H1 (cell line): ENCODE data around the gene FOXF2. TPM values are rescaled to one million over a fixed set of nuclear protein-coding genes. Genes with fewer than 3 reads are reported as not detected.

Experiments
- CTCF ChIA-PET: fragments of 300-600 bp; sonication (Branson Sonifier 250); formaldehyde crosslinking; loops from one replicate; lab custom pipeline; 2021; ENCODE audit not compliant: partially characterized antibody; lab: Charles Lee
- POLR2A ChIA-PET: fragments of 300-600 bp; sonication (Branson Sonifier 250); formaldehyde crosslinking; loops from one replicate; lab custom pipeline; 2021; ENCODE audit warnings: inconsistent platforms; ENCODE audit not compliant: partially characterized antibody; lab: Charles Lee
- DNase-seq, 2 experiments: peaks; one replicate each; pipeline versions ENCODE4 v3.0.0 to v3.0.0-alpha.2; 2010 to 2022; ENCODE audit warnings: low spot score in 2 of 2, low read depth in 1 of 2, mixed read lengths in 1 of 2
- FAIRE-seq: peaks from 2 replicates; lab custom pipeline; 2011; peaks lifted over from hg19 to GRCh38; lab: Jason Lieb, UNC
- H2AFZ ChIP-seq: 2 replicates; pipeline ENCODE4 v1.8.1; 2012; ENCODE audit warnings: low read length, inconsistent platforms
- H2AK5ac ChIP-seq: 2 replicates; pipeline ENCODE4 v1.6.1; 2013; ENCODE audit warnings: low read depth, low read length
- H2BK120ac ChIP-seq: replicated peaks from 2 replicates; pipeline ENCODE3; 2013; ENCODE audit warnings: low read depth, low read length, inconsistent platforms
- H2BK12ac ChIP-seq: 2 replicates; pipeline ENCODE4 v1.6.1; 2013; ENCODE audit warnings: low read depth, low read length
- H2BK15ac ChIP-seq: 2 replicates; pipeline ENCODE4 v1.6.1; 2013; ENCODE audit warnings: low read length
- H2BK20ac ChIP-seq: 2 replicates; pipeline ENCODE4 v1.6.1; 2013; ENCODE audit warnings: low read length
- H2BK5ac ChIP-seq: 2 replicates; pipeline ENCODE4 v1.6.1; 2013; ENCODE audit warnings: low read depth, low read length
- H3K14ac ChIP-seq: 2 replicates; pipeline ENCODE4 v1.6.1; 2013; ENCODE audit warnings: inconsistent platforms; ENCODE audit not compliant: insufficient read length
- H3K18ac ChIP-seq: 2 replicates; pipeline ENCODE4 v1.6.1; 2013; ENCODE audit warnings: low read length; ENCODE audit errors: extremely low read depth
- H3K23ac ChIP-seq: 2 replicates; pipeline ENCODE4 v1.6.1; 2013; ENCODE audit warnings: inconsistent platforms; ENCODE audit not compliant: insufficient read length
- H3K23me2 ChIP-seq: 2 replicates; pipeline ENCODE4 v1.6.1; 2013; ENCODE audit warnings: low read depth, low read length
- H3K27ac ChIP-seq: 2 replicates; pipeline ENCODE4 v1.6.1; 2011; ENCODE audit warnings: low read depth, low read length, inconsistent platforms
- H3K27me3 ChIP-seq, 4 experiments: replicated peaks in 1 of 4; 1 replicate in 1 of 4; 2 replicates in 3 of 4; pipeline versions ENCODE4 v1.6.1 to v1.8.1; 2011 to 2013; ENCODE audit warnings: low read length in 3 of 4, mild to moderate bottlenecking in 3 of 4, inconsistent platforms in 2 of 4, mixed read lengths in 2 of 4, moderate library complexity in 1 of 4; ENCODE audit not compliant: control insufficient read depth in 3 of 4, insufficient read depth in 3 of 4; ENCODE audit errors: extremely low read depth in 1 of 4
- H3K36me3 ChIP-seq, 4 experiments: 2 replicates each; pipeline versions ENCODE4 v1.6.1 to v1.8.1; 2011 to 2013; ENCODE audit warnings: mild to moderate bottlenecking in 4 of 4, low read length in 3 of 4, moderate library complexity in 2 of 4, control low read depth in 1 of 4, inconsistent platforms in 1 of 4; ENCODE audit not compliant: insufficient read depth in 4 of 4, control insufficient read depth in 2 of 4
- H3K4ac ChIP-seq: replicated peaks from 2 replicates; pipeline ENCODE3; 2013; ENCODE audit warnings: low read length, low read depth, mixed read lengths, inconsistent platforms; ENCODE audit not compliant: insufficient read length
- H3K4me1 ChIP-seq, 4 experiments: replicated peaks in 1 of 4; 1 replicate in 1 of 4; 2 replicates in 3 of 4; pipeline versions ENCODE4 v1.6.1 to v1.8.1; 2011 to 2013; ENCODE audit warnings: low read length in 3 of 4, inconsistent platforms in 2 of 4, mixed read lengths in 1 of 4; ENCODE audit not compliant: insufficient read depth in 4 of 4, control insufficient read depth in 3 of 4
- H3K4me2 ChIP-seq, 2 experiments: 2 replicates each; pipeline versions ENCODE4 v1.6.1 to v1.8.1; 2011 to 2013; ENCODE audit warnings: low read depth in 2 of 2, low read length in 2 of 2, control low read depth in 1 of 2, inconsistent platforms in 1 of 2, mild to moderate bottlenecking in 1 of 2; ENCODE audit not compliant: insufficient read depth in 1 of 2
- H3K4me3 ChIP-seq, 4 experiments: fragments of 200-600, 300-600 bp in 1 of 4; sonication (generic), shearing (Covaris generic), sonication (Bioruptor Twin) in 1 of 4; 2 replicates each; pipeline versions ENCODE4 v1.5.1 to v1.8.1; 2011 to 2016; ENCODE audit warnings: low read length in 4 of 4, low read depth in 3 of 4, control low read depth in 2 of 4, inconsistent platforms in 2 of 4, mild to moderate bottlenecking in 2 of 4, mixed read lengths in 1 of 4, moderate library complexity in 1 of 4; ENCODE audit not compliant: insufficient read depth in 2 of 4; ENCODE audit errors: extremely low read depth in 1 of 4
- H3K56ac ChIP-seq: replicated peaks from 2 replicates; pipeline ENCODE3; 2013; ENCODE audit warnings: low read depth, mild to moderate bottlenecking, mixed read lengths, low read length, inconsistent platforms; ENCODE audit not compliant: insufficient read length
- H3K79me1 ChIP-seq: 2 replicates; pipeline ENCODE4 v1.6.1; 2013; ENCODE audit warnings: low read depth, low read length, control low read depth
- H3K79me2 ChIP-seq, 2 experiments: 2 replicates each; pipeline versions ENCODE4 v1.6.1 to v1.8.1; 2012 to 2013; ENCODE audit warnings: low read length in 2 of 2, mild to moderate bottlenecking in 2 of 2, inconsistent platforms in 1 of 2; ENCODE audit not compliant: insufficient read depth in 2 of 2, control insufficient read depth in 1 of 2
- H3K9ac ChIP-seq, 4 experiments: replicated peaks in 1 of 4; 1 replicate in 1 of 4; 2 replicates in 3 of 4; pipeline versions ENCODE4 v1.6.1 to v1.8.1; 2011 to 2013; ENCODE audit warnings: low read depth in 3 of 4, low read length in 3 of 4, control low read depth in 2 of 4, mild to moderate bottlenecking in 2 of 4, moderate library complexity in 2 of 4, inconsistent platforms in 1 of 4; ENCODE audit errors: extremely low read depth in 1 of 4
- H3K9me3 ChIP-seq, 2 experiments: 2 replicates each; pipeline versions ENCODE4 v1.6.1 to v1.8.1; 2012 to 2013; ENCODE audit warnings: mild to moderate bottlenecking in 2 of 2, moderate library complexity in 2 of 2, control low read depth in 1 of 2, inconsistent platforms in 1 of 2, low read depth in 1 of 2, low read length in 1 of 2, mixed read lengths in 1 of 2; ENCODE audit not compliant: insufficient read depth in 2 of 2
- H4K20me1 ChIP-seq, 2 experiments: replicated peaks in 1 of 2; 2 replicates each; pipeline versions ENCODE3 to v1.8.1; 2011 to 2013; ENCODE audit warnings: inconsistent platforms in 2 of 2, low read length in 2 of 2, mild to moderate bottlenecking in 1 of 2; ENCODE audit not compliant: insufficient read depth in 2 of 2, control insufficient read depth in 1 of 2
- H4K5ac ChIP-seq: 2 replicates; pipeline ENCODE4 v1.6.1; 2013; ENCODE audit warnings: low read length, low read depth, mixed read lengths, inconsistent platforms; ENCODE audit not compliant: insufficient read length
- H4K8ac ChIP-seq: 2 replicates; pipeline ENCODE4 v1.8.0; 2013; ENCODE audit warnings: mild to moderate bottlenecking, moderate library complexity, low read length, inconsistent platforms; ENCODE audit not compliant: insufficient read depth; ENCODE audit errors: extremely low read depth
- H4K91ac ChIP-seq: replicated peaks from 2 replicates; pipeline ENCODE3; 2013; ENCODE audit warnings: low read length, mixed read lengths, inconsistent platforms; ENCODE audit not compliant: insufficient read length
- CBX8 ChIP-seq: fragments of 300-800, 300-1000 bp; sonication (generic); IDR thresholded peaks from 2 replicates; pipeline ENCODE4 v1.7.1; 2016; ENCODE audit warnings: low read depth, low read length, borderline replicate concordance
- EZH2 ChIP-seq: fragments of 200-600 bp; sonication (generic); IDR thresholded peaks from 2 replicates; pipeline ENCODE4 v1.7.1; 2012; ENCODE audit warnings: low read depth, mild to moderate bottlenecking, moderate library complexity, low read length, inconsistent platforms; ENCODE audit not compliant: severe bottlenecking
- WGBS, 2 experiments: shearing (Covaris generic) in 1 of 2; methylation state at CpG; one replicate each; pipeline versions ENCODE4 v1.1.6 to v1.1.7; 2013 to 2015; ENCODE audit warnings: low lambda C conversion rate in 2 of 2, mixed read lengths in 2 of 2, inconsistent platforms in 1 of 2, low coverage in 1 of 2, missing lambda C conversion rate in 1 of 2; ENCODE audit not compliant: insufficient replicate concordance in 2 of 2, insufficient coverage in 1 of 2, insufficient read length in 1 of 2; ENCODE audit errors: extremely low coverage in 1 of 2, missing lambda C conversion rate in 1 of 2; 5-methylcytosine and 5-hydroxymethylcytosine counted together
- polyA plus RNA-seq, 7 experiments: library from polyadenylated mRNA; depleted of rRNA in 3 of 7; stranded (reverse) in 5 of 7; unstranded in 2 of 7; fragments of >200 nt in 5 of 7; fragments of 200-250 nt in 2 of 7; gene quantifications; 1 replicate in 5 of 7; 2 replicates in 1 of 7; 4 replicates in 1 of 7; pipeline versions ENCODE4 v1.2.1 to v1.2.3, GENCODE V29; 2011 to 2013; ENCODE audit warnings: missing spikeins in 2 of 7, mixed read lengths in 2 of 7
- total RNA-seq: library from RNA; stranded (reverse); fragmentation: NEBNext Ultra II Directional; extraction: Animal tissue kit (Norgen Biotek cat#: 25700); gene quantifications from 2 replicates; pipeline ENCODE4 v1.2.1, GENCODE V29; 2021

Gene FOXF2
- total and polyA plus RNA-seq, 2 of the 8 experiments (the other 6 are each of a cell fraction or from before 2014, with no cell fraction given), result 0.05 TPM; not detected in 1

GRCh38 chr6:1365686-1366085, 23.7 kb upstream of the FOXF2 start:
- Histone ChIP-seq H2BK15ac (no peak overlapping the region), H3K23ac (no peak overlapping the region), H3K27me3 (0 out of 7 replicates have a peak, but pooled peaks cover 0 to 3% (median 1%) of the 10 kb centered on the region in 4 experiments), H3K23me2 (no peaks in the 10 kb centered on the region), H3K4ac (no peak overlapping the region), H2AFZ (no peak overlapping the region), H3K9me3 (peaks cover 7 to 9% of the 10 kb centered on the region in 2 experiments; a peak in 2 of 4 replicates), H4K91ac (no peak overlapping the region), H4K20me1 (no peaks in the 10 kb centered on the region), H3K14ac (no peak overlapping the region), H4K8ac (no peak overlapping the region), H3K79me1 (no peaks in the 10 kb centered on the region), H3K4me2 (no peak overlapping the region), H3K79me2 (no peaks in the 10 kb centered on the region), H3K4me3 (no peak overlapping the region), H2BK20ac (no peak overlapping the region), H3K18ac (no peak overlapping the region), H3K9ac (no peak overlapping the region), H3K4me1 (peaks cover 0 to 6% (median 0%) of the 10 kb centered on the region in 4 experiments; a peak in 1 of 7 replicates), H3K27ac (no peak overlapping the region)
- FAIRE-seq, result no peak
- ChIA-PET POLR2A (no interaction called here), CTCF (interaction anchor here (0.7 to 2.0 kb wide), 9 partner anchors 13 to 187 kb away, joined by 3 to 10 read pairs (median 3); no protein-coding TSS in a partner anchor)
- no peak for DNase-seq
- TF ChIP-seq CBX8, result no peak
- TF ChIP-seq EZH2, result no peak
- TF ChIP-seq, all 59 proteins: peak for 0
- Histone ChIP-seq H2AK5ac (no peak overlapping the region), H4K5ac (no peak overlapping the region), H2BK12ac (no peak overlapping the region), H3K36me3 (no peaks in the 10 kb centered on the region; a peak in 1 of 8 replicates), H2BK5ac (no peak overlapping the region), H2BK120ac (no peak overlapping the region), H3K56ac (no peak overlapping the region)
- 90% methylated on average over 6 of the region's 6 CpGs; no CpG with 5 or more reads in 1 of the 2 experiments for WGBS, 2 experiments
